GM21737 (cell line): ENCODE data around the gene CBLIF.
"Not testable (repeated sequence)": the region's sequence is repeated elsewhere in the genome, so short reads cannot be mapped to it uniquely, and the experiment has no call there.

Experiments
- ATAC-seq: cut with Tn5 transposase; IDR thresholded peaks from one replicate; pipeline ENCODE4 v1.9.1; 2021; ENCODE audit warnings: mild to moderate bottlenecking, moderate library complexity; ENCODE audit not compliant: unreplicated experiment

Gene CBLIF

GRCh38 chr11:59801160-59801706, 44.1 kb downstream of the CBLIF start:
- no peak for ATAC-seq

DNA sequence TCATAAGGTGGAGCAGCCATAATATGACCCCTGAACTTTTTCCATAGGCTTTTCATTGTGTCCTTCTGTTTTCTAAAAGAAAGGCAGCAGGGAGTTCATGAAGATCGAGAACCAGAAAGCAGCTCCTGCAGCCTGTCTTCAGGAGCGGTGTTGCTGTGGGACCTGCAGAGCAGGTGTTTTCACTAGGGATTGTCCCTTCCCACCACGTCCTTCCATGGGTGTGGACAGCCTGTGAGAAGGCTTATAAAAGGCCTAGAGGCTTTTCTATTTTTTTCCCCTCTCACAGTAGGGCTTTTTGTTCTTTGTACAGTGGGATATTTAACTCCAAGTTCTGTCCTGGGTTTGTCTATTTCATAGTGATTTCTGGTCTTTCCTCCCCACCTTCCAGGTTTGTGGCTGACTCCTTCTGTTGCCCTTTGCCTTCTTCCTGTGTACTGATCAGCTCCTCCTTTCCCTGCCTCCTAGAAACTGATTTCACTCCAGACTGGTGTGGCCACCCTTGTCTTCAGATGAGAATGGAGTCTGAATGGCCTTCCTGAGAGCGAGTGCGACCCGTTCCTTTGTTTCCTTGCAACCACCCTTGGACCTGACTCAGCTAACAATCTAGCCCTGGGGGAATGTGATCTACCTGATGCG, 44.8 kb downstream of the CBLIF start:
- no peak for ATAC-seq

- no peak for ATAC-seq
Measured at GRCh38 chr11:59794417-59794816, 50.9 kb downstream of the CBLIF start.

DNA sequence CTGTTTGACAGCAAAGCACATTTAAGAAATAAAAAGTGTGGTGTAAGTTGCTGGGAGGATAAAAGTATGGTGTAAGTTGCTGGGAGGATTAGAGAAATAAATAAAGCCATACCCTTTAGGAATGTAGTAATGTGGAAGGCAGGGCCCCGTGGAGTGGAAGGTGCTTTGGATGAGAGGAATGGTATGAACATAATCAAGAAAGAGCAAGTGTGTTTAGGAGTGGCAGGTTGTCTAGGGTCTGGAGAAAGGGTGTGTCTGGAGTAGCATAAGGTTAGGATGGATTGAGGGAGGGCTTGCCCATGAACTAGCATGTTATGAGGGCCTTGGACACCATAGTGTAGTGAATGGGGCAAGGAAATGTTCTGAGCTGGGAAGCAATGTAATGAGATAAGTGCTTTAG, 52.8 kb downstream of the CBLIF start:
- no peak for ATAC-seq

GRCh38 chr11:59791639-59792038, 53.7 kb downstream of the CBLIF start:
- no peak for ATAC-seq

- ATAC-seq: no peak
Measured at GRCh38 chr11:59787816-59788215, 57.5 kb downstream of the CBLIF start.

DNA sequence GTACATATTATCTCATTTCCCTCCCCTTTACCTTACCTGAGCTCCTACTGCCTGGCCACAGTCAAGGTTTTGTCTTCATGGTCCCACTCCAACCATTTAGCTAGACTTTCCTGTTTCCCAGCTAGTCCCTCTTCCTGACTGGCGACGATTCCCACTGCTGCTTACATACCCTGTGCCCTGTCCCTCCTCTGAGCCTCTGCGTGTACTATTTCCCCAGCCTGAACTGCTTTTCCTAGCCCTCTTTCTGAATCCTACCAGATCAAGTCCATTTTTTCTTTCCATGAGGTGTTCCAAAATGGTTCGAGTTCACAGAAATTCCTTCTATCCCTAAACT, 58.1 kb downstream of the CBLIF start:
- no peak for ATAC-seq

GRCh38 chr11:59785818-59786217, 59.5 kb downstream of the CBLIF start:
- ATAC-seq: no peak

DNA sequence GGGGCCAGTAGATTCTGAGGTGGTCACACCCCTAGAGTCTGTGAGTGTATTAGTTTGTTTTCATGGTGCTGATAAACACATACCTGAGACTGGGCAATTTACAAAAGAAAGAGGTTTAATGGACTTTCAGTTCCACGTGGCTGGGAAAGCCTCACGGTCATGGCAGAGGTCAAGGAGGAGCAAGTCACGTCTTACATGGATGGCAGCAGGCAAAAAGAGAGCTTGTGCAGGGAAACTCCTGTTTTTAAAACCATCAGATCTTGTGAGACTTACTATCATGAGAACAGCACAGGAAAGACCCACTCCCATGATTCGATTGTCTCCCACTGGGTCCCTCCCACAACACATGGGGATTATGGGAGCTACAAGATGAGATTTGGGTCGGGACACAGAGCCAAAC, 60.9 kb downstream of the CBLIF start:
- ATAC-seq: not testable (repeated sequence)

DNA sequence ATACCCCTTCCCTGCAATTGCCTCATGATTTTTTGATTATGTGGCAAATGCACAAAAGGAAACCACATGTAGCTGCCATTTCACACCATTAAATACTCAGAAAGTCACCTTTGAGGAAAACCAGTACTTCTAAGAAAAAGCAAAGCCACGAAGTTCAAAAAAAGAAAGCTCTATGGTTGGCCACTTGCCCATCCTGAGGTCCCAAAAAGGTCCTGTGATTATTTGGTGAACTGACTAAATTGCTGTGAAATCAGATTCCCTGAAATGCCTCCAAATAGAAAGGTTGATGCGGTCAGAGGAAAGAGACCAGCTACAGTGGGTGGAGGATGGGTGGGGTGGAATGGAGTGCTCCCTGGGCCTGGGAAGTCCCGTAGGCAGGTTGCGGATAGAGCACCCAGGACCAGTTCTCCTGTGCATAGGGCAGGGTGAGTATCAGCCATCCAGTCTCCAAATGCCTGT, 61.6 kb downstream of the CBLIF start:
- no peak for ATAC-seq

- ATAC-seq: no peak
Measured at GRCh38 chr11:59782080-59782479, 63.2 kb downstream of the CBLIF start.

- ATAC-seq: no peak
Measured at GRCh38 chr11:59779487-59779886, 65.8 kb downstream of the CBLIF start.
